ENCODE data around the gene KIT. TPM values are rescaled to one million over a fixed set of nuclear protein-coding genes. Genes with fewer than 3 reads are reported as not detected.

KIT gene
- total and polyA plus RNA-seq, 2 donors from 2014 or later: 7.7 to 38.1 TPM

- H3K36me3 ChIP-seq (ENCODE audit: control insufficient read depth in 2 of 3, insufficient read depth in 3 of 3, low read length in 3 of 3): no peaks in the 10 kb centered on the region
- H3K27me3 ChIP-seq (ENCODE audit: control insufficient read depth, insufficient read depth, low read length): no peaks in the 10 kb centered on the region
- no peak for TF ChIP-seq CTCF (IDR thresholded peaks at IDR 0.05; ENCODE audit: borderline replicate concordance, extremely low read depth, insufficient read depth)
- H3K9me3 ChIP-seq (ENCODE audit: control insufficient read depth in 2 of 3, insufficient read depth in 1 of 3, low read length in 3 of 3): no peaks in the 10 kb centered on the region
- DNase-seq (no peak), FAIRE-seq (no peak)
- intact Hi-C loops (cut with DNase I): no loop called here
- H3K27ac ChIP-seq (ENCODE audit: low read depth in 2 of 2, low read length in 2 of 2): no peak overlapping the region
- no peak overlapping the region for H3K4me3 ChIP-seq (ENCODE audit: low read length in 3 of 3)
- H3K9ac ChIP-seq (ENCODE audit: low read length in 3 of 3): no peak overlapping the region
- H3K4me1 ChIP-seq (ENCODE audit: control insufficient read depth in 2 of 3, insufficient read depth in 2 of 3, low read depth in 1 of 3, low read length in 3 of 3): peaks cover 0 to 9% (median 5%) of the 10 kb centered on the region in 3 donors
These were observed 69.2 kb downstream of the KIT start for GRCh38 chr4:54726907-54727306.

GRCh38 chr4:54727346-54727745, 69.6 kb downstream of the KIT start:
- FAIRE-seq: no peak

GRCh38 chr4:54728368-54728767, 70.6 kb downstream of the KIT start:
- H3K9ac ChIP-seq (ENCODE audit: low read length in 3 of 3): no peak overlapping the region
- no peak overlapping the region for H3K4me3 ChIP-seq (ENCODE audit: low read length in 3 of 3)
- no peaks in the 10 kb centered on the region for H3K27me3 ChIP-seq (ENCODE audit: control insufficient read depth, insufficient read depth, low read length)
- TF ChIP-seq CTCF (IDR thresholded peaks at IDR 0.05; ENCODE audit: borderline replicate concordance, extremely low read depth, insufficient read depth): no peak
- intact Hi-C loops (cut with DNase I): no loop called here
- no peaks in the 10 kb centered on the region for H3K36me3 ChIP-seq (ENCODE audit: control insufficient read depth in 2 of 3, insufficient read depth in 3 of 3, low read length in 3 of 3)
- FAIRE-seq (no peak), DNase-seq (no peak)
- no peaks in the 10 kb centered on the region for H3K9me3 ChIP-seq (ENCODE audit: control insufficient read depth in 2 of 3, insufficient read depth in 1 of 3, low read length in 3 of 3)
- H3K27ac ChIP-seq (ENCODE audit: low read depth in 2 of 2, low read length in 2 of 2): no peak overlapping the region
- peaks cover 0 to 9% (median 5%) of the 10 kb centered on the region in 3 donors for H3K4me1 ChIP-seq (ENCODE audit: control insufficient read depth in 2 of 3, insufficient read depth in 2 of 3, low read depth in 1 of 3, low read length in 3 of 3)

More at GRCh38 chr4:54727346-54727745, 69.6 kb downstream of the KIT start:
- TF ChIP-seq CTCF (IDR thresholded peaks at IDR 0.05; ENCODE audit: borderline replicate concordance, extremely low read depth, insufficient read depth): no peak
- no peak for DNase-seq
- no peak overlapping the region for H3K27ac ChIP-seq (ENCODE audit: low read depth in 2 of 2, low read length in 2 of 2)
- H3K36me3 ChIP-seq (ENCODE audit: control insufficient read depth in 2 of 3, insufficient read depth in 3 of 3, low read length in 3 of 3): no peaks in the 10 kb centered on the region
- no peak overlapping the region for H3K4me3 ChIP-seq (ENCODE audit: low read length in 3 of 3)
- H3K27me3 ChIP-seq (ENCODE audit: control insufficient read depth, insufficient read depth, low read length): no peaks in the 10 kb centered on the region
- intact Hi-C loops (cut with DNase I): no loop called here
- H3K9ac ChIP-seq (ENCODE audit: low read length in 3 of 3): no peak overlapping the region
- H3K4me1 ChIP-seq (ENCODE audit: control insufficient read depth in 2 of 3, insufficient read depth in 2 of 3, low read depth in 1 of 3, low read length in 3 of 3): peaks cover 0 to 9% (median 5%) of the 10 kb centered on the region in 3 donors
- no peaks in the 10 kb centered on the region for H3K9me3 ChIP-seq (ENCODE audit: control insufficient read depth in 2 of 3, insufficient read depth in 1 of 3, low read length in 3 of 3)

- Histone ChIP-seq H3K4me3 (ENCODE audit: low read length in 3 of 3) (no peak overlapping the region), H3K27me3 (ENCODE audit: control insufficient read depth, insufficient read depth, low read length) (no peaks in the 10 kb centered on the region), H3K36me3 (ENCODE audit: control insufficient read depth in 2 of 3, insufficient read depth in 3 of 3, low read length in 3 of 3) (no peaks in the 10 kb centered on the region), H3K9ac (ENCODE audit: low read length in 3 of 3) (no peak overlapping the region), H3K4me1 (ENCODE audit: control insufficient read depth in 2 of 3, insufficient read depth in 2 of 3, low read depth in 1 of 3, low read length in 3 of 3) (peaks cover 0 to 9% (median 5%) of the 10 kb centered on the region in 3 donors), H3K9me3 (ENCODE audit: control insufficient read depth in 2 of 3, insufficient read depth in 1 of 3, low read length in 3 of 3) (no peaks in the 10 kb centered on the region), H3K27ac (ENCODE audit: low read depth in 2 of 2, low read length in 2 of 2) (no peak overlapping the region)
- FAIRE-seq (no peak), DNase-seq (no peak)
- TF ChIP-seq CTCF (IDR thresholded peaks at IDR 0.05; ENCODE audit: borderline replicate concordance, extremely low read depth, insufficient read depth): no peak
- intact Hi-C loops (cut with DNase I): no loop called here
These were observed 71.5 kb downstream of the KIT start for GRCh38 chr4:54729256-54729655.
